H9 (cell line): ENCODE results near the gene RNASEH2B. TPM values are rescaled to one million over a fixed set of nuclear protein-coding genes. Genes with fewer than 3 reads are reported as not detected.

Experiments
- DNase-seq: peaks from one replicate; pipeline ENCODE4 v3.0.0-alpha.2; 2017
- H2AFZ ChIP-seq: one replicate; pipeline ENCODE4 v1.6.1; 2013; ENCODE audit warnings: mild to moderate bottlenecking, low read length, control low read depth, moderate library complexity
- H2AK5ac ChIP-seq: 2 replicates; pipeline ENCODE4 v1.6.1; 2013; ENCODE audit warnings: low read length, control low read depth, mixed read lengths; ENCODE audit not compliant: insufficient read length
- H2BK120ac ChIP-seq: one replicate; pipeline ENCODE4 v1.6.1; 2013; ENCODE audit warnings: low read depth, mild to moderate bottlenecking, low read length, control low read depth, inconsistent platforms; ENCODE audit not compliant: poor library complexity, severe bottlenecking
- H2BK12ac ChIP-seq: 2 replicates; pipeline ENCODE4 v1.6.1; 2013; ENCODE audit warnings: low read length, control low read depth, mixed read lengths, low read depth; ENCODE audit not compliant: insufficient read length
- H2BK15ac ChIP-seq: 2 replicates; pipeline ENCODE4 v1.6.1; 2013; ENCODE audit warnings: low read depth, low read length, control low read depth
- H2BK20ac ChIP-seq: one replicate; pipeline ENCODE4 v1.6.1; 2013; ENCODE audit warnings: low read depth, mild to moderate bottlenecking, low read length, control low read depth, inconsistent platforms; ENCODE audit not compliant: poor library complexity, severe bottlenecking
- H2BK5ac ChIP-seq: 2 replicates; pipeline ENCODE4 v1.6.1; 2013; ENCODE audit warnings: low read length, control low read depth, mixed read lengths; ENCODE audit not compliant: insufficient read length
- H3K14ac ChIP-seq: 2 replicates; pipeline ENCODE4 v1.6.1; 2013; ENCODE audit warnings: low read length, control low read depth; ENCODE audit not compliant: insufficient read depth
- H3K18ac ChIP-seq: 2 replicates; pipeline ENCODE4 v1.6.1; 2013; ENCODE audit warnings: low read depth, mild to moderate bottlenecking, mixed read lengths, low read length, control low read depth; ENCODE audit not compliant: insufficient read length
- H3K23ac ChIP-seq: 2 replicates; pipeline ENCODE4 v1.6.1; 2013; ENCODE audit warnings: low read length, control low read depth, mixed read lengths, low read depth; ENCODE audit not compliant: insufficient read length
- H3K23me2 ChIP-seq: 2 replicates; pipeline ENCODE4 v1.6.1; 2013; ENCODE audit warnings: low read depth, mild to moderate bottlenecking, mixed read lengths, low read length, control low read depth; ENCODE audit not compliant: insufficient read length, poor library complexity, severe bottlenecking
- H3K27ac ChIP-seq: 2 replicates; pipeline ENCODE4 v1.5.1; 2013; ENCODE audit warnings: low read length, control low read depth, mixed read lengths, low read depth; ENCODE audit not compliant: insufficient read length
- H3K27me3 ChIP-seq: 2 replicates; pipeline ENCODE4 v1.6.1; 2013; ENCODE audit warnings: low read length, control low read depth, inconsistent platforms; ENCODE audit not compliant: insufficient read depth
- H3K4ac ChIP-seq: 2 replicates; pipeline ENCODE4 v1.6.1; 2013; ENCODE audit warnings: low read depth, mild to moderate bottlenecking, control low read depth, inconsistent platforms, low read length, moderate library complexity
- H3K4me1 ChIP-seq: 2 replicates; pipeline ENCODE4 v1.6.1; 2013; ENCODE audit warnings: low read length, control low read depth, inconsistent platforms; ENCODE audit not compliant: insufficient read depth
- H3K4me2 ChIP-seq: 2 replicates; pipeline ENCODE4 v1.6.1; 2013; ENCODE audit warnings: low read length, control low read depth, mixed read lengths; ENCODE audit not compliant: insufficient read length, insufficient read depth
- H3K56ac ChIP-seq: 2 replicates; pipeline ENCODE4 v1.6.1; 2013; ENCODE audit warnings: low read depth, mild to moderate bottlenecking, mixed read lengths, low read length, control low read depth; ENCODE audit not compliant: insufficient read length
- H3K79me1 ChIP-seq: 2 replicates; pipeline ENCODE4 v1.6.1; 2013; ENCODE audit warnings: low read depth, mild to moderate bottlenecking, moderate library complexity, low read length, control low read depth, inconsistent platforms; ENCODE audit not compliant: insufficient read depth, poor library complexity, severe bottlenecking
- H3K79me2 ChIP-seq: 2 replicates; pipeline ENCODE4 v1.6.1; 2013; ENCODE audit warnings: low read length, control low read depth, inconsistent platforms; ENCODE audit not compliant: insufficient read depth
- H3K9ac ChIP-seq: 2 replicates; pipeline ENCODE4 v1.6.1; 2013; ENCODE audit warnings: low read length, control low read depth, mixed read lengths; ENCODE audit not compliant: insufficient read length; ENCODE audit errors: extremely low read depth
- H3K9me3 ChIP-seq: one replicate; pipeline ENCODE4 v1.6.1; 2013; ENCODE audit warnings: low read depth, low read length, inconsistent platforms; ENCODE audit not compliant: control insufficient read depth
- H3T11ph ChIP-seq: one replicate; pipeline ENCODE4 v1.6.1; 2013; ENCODE audit warnings: mild to moderate bottlenecking, low read length, control low read depth, inconsistent platforms
- H4K20me1 ChIP-seq: one replicate; pipeline ENCODE4 v1.6.1; 2013; ENCODE audit not compliant: control insufficient read depth, insufficient read length, insufficient read depth
- H4K5ac ChIP-seq: 2 replicates; pipeline ENCODE4 v1.6.1; 2013; ENCODE audit warnings: low read depth, mild to moderate bottlenecking, mixed read lengths, low read length, control low read depth; ENCODE audit not compliant: insufficient read length
- H4K8ac ChIP-seq: replicated peaks from 2 replicates; pipeline ENCODE4 v1.6.1; 2013; ENCODE audit warnings: low read length, control low read depth, mixed read lengths, low read depth; ENCODE audit not compliant: insufficient read length
- H4K91ac ChIP-seq: 2 replicates; pipeline ENCODE4 v1.6.1; 2013; ENCODE audit warnings: low read depth, mild to moderate bottlenecking, moderate library complexity, mixed read lengths, low read length, control low read depth; ENCODE audit not compliant: insufficient read length
- H3K27ac Mint-ChIP-seq, 3 experiments: 2 replicates in 2 of 3; 3 replicates in 1 of 3; pipeline ENCODE4 v1.8.0; 2020 to 2021; ENCODE audit warnings: mixed read lengths in 3 of 3, mild to moderate bottlenecking in 1 of 3, moderate library complexity in 1 of 3
- H3K27me3 Mint-ChIP-seq: 2 replicates; pipeline ENCODE4 v1.8.0; 2021; ENCODE audit warnings: low read depth, mild to moderate bottlenecking, moderate library complexity, mixed read lengths
- H3K36me3 Mint-ChIP-seq, 3 experiments: 2 replicates in 2 of 3; 3 replicates in 1 of 3; pipeline ENCODE4 v1.8.0; 2020 to 2021; ENCODE audit warnings: low read depth in 3 of 3, mixed read lengths in 3 of 3; ENCODE audit not compliant: insufficient read depth in 1 of 3
- H3K4me1 Mint-ChIP-seq, 2 experiments: 2 replicates each; pipeline ENCODE4 v1.8.0; 2020; ENCODE audit warnings: mixed read lengths in 2 of 2
- H3K4me3 Mint-ChIP-seq, 2 experiments: 2 replicates in 1 of 2; 3 replicates in 1 of 2; pipeline ENCODE4 v1.8.0; 2020 to 2021; ENCODE audit warnings: mild to moderate bottlenecking in 2 of 2, mixed read lengths in 2 of 2, moderate library complexity in 1 of 2
- H3K9me3 Mint-ChIP-seq, 2 experiments: 2 replicates in 1 of 2; 3 replicates in 1 of 2; pipeline ENCODE4 v1.8.0; 2020; ENCODE audit warnings: mild to moderate bottlenecking in 2 of 2, mixed read lengths in 2 of 2, moderate library complexity in 1 of 2
- CTCF ChIP-seq: fragments of 200-600 bp; sonication (generic); conservative IDR thresholded peaks from 3 replicates; pipeline ENCODE4 v1.8.0; 2021; ENCODE audit warnings: antibody characterized with exemption, mild to moderate bottlenecking
- WGBS: extraction: QIAGEN DNeasy Blood & Tissue Kit; methylation state at CpG from one replicate; pipeline ENCODE4 v1.1.7; 2013; ENCODE audit warnings: missing lambda C conversion rate, low lambda C conversion rate, mixed read lengths; ENCODE audit not compliant: insufficient read length; ENCODE audit errors: extremely low coverage; 5-methylcytosine and 5-hydroxymethylcytosine counted together
- total RNA-seq: library from RNA; stranded (reverse); gene quantifications from 2 replicates; pipeline ENCODE4 v1.2.1, GENCODE V29; 2021

The RNASEH2B gene
- total RNA-seq, 1 experiment from 2014 or later, result 53.9 TPM

- no peak overlapping the region for H3K27ac ChIP-seq
- H3K9me3 Mint-ChIP-seq, result no peaks in the 10 kb centered on the region; a peak in 1 of 5 replicates
- no peaks in the 10 kb centered on the region for H3K79me1 ChIP-seq
- H3K56ac ChIP-seq, result no peak overlapping the region
- no peaks in the 10 kb centered on the region for H3K79me2 ChIP-seq
- TF ChIP-seq CTCF, result no peak
- no peak overlapping the region for H2BK20ac ChIP-seq
- no peak overlapping the region for H2AFZ ChIP-seq
- no peak overlapping the region for H3K23ac ChIP-seq
- H2AK5ac ChIP-seq, result no peak overlapping the region
- no peak overlapping the region for H3K4me2 ChIP-seq
- H2BK120ac ChIP-seq, result no peak overlapping the region
- no peak overlapping the region for H3T11ph ChIP-seq
- H3K9ac ChIP-seq, result no peak overlapping the region
- no peak overlapping the region for H3K14ac ChIP-seq
- peaks cover 3% of the 10 kb centered on the region; the same call in 1 of the 2 replicates for H3K4me1 ChIP-seq
- H4K91ac ChIP-seq, result no peak overlapping the region
- H3K4me3 Mint-ChIP-seq, result no peak overlapping the region
- peaks cover 8% of the 10 kb centered on the region; the same call in 1 of the 2 replicates for H3K27me3 Mint-ChIP-seq
- H3K18ac ChIP-seq, result no peak overlapping the region
- H2BK15ac ChIP-seq, result no peak overlapping the region
- peaks cover 0 to under 1% (median 0%) of the 10 kb centered on the region in 3 experiments; a peak in 1 of 7 replicates for H3K36me3 Mint-ChIP-seq
- no peak overlapping the region for H3K4ac ChIP-seq
- peaks cover 41 to 46% of the 10 kb centered on the region in 2 experiments for H3K4me1 Mint-ChIP-seq
- H4K5ac ChIP-seq, result no peak overlapping the region
- H3K9me3 ChIP-seq, result no peaks in the 10 kb centered on the region
- H3K27ac Mint-ChIP-seq, result no peak overlapping the region
- no peaks in the 10 kb centered on the region for H3K23me2 ChIP-seq
- no CpG with 5 or more reads among the region's 3 CpGs for WGBS
- H2BK12ac ChIP-seq, result no peak overlapping the region
- no peaks in the 10 kb centered on the region for H4K20me1 ChIP-seq
- no peak overlapping the region for H2BK5ac ChIP-seq
- no peak overlapping the region for H4K8ac ChIP-seq
- H3K27me3 ChIP-seq, result no peaks in the 10 kb centered on the region
- DNase-seq, result no peak
Measured at GRCh38 chr13:50993934-50994333, 84.3 kb downstream of the RNASEH2B start.
